ENCODE results near the gene PLXNA2.

DNA sequence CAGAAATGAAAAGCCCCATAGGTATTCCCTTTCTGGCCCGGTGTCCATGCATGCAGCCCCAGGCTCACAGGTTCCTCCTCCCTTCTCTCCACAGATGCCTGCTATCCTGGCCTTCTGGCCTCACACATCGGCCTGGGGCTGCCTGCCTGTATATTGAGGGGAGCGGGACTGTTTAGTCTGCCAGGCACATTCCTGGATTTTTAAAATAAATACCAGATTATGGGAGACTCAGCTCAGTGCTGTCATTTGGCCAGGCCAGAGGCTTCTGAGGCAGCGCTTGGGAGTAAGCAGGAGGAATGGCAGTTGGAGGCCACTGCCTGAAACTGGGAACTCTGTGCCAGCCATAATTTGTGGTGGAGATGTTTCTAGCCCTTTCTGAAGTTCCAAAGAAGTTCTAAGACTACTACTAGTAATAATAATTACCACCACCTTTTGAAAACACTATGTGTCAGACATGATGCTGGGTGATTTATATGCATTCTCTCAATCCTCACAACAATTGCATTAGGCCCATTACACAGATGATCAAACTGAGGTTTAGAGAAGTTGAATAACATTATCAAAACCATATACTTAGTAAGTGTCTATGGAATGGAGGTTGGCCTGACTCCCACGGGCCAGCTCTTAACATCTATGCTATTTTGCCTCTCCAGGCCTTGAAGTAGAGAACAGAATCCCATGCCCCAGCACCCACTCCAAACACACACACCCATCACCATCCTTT, 107.6 kb downstream of the PLXNA2 start:
- TF ChIP-seq, protein P1, sequence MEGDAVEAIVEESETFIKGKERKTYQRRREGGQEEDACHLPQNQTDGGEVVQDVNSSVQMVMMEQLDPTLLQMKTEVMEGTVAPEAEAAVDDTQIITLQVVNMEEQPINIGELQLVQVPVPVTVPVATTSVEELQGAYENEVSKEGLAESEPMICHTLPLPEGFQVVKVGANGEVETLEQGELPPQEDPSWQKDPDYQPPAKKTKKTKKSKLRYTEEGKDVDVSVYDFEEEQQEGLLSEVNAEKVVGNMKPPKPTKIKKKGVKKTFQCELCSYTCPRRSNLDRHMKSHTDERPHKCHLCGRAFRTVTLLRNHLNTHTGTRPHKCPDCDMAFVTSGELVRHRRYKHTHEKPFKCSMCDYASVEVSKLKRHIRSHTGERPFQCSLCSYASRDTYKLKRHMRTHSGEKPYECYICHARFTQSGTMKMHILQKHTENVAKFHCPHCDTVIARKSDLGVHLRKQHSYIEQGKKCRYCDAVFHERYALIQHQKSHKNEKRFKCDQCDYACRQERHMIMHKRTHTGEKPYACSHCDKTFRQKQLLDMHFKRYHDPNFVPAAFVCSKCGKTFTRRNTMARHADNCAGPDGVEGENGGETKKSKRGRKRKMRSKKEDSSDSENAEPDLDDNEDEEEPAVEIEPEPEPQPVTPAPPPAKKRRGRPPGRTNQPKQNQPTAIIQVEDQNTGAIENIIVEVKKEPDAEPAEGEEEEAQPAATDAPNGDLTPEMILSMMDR (conservative IDR thresholded peaks at IDR 0.05; ENCODE audit: low read depth, low read length), result no peak
- TF ChIP-seq POLR2A (IDR thresholded peaks at IDR 0.05; ENCODE audit: low read depth, low read length) (no peak), RFX5 (IDR thresholded peaks at IDR 0.05; ENCODE audit: low read depth, low read length) (no peak), SMC3 (IDR thresholded peaks at IDR 0.05; ENCODE audit: low read depth, low read length) (no peak), RAD21 (IDR thresholded peaks at IDR 0.05; ENCODE audit: low read length) (no peak), MAZ (IDR thresholded peaks at IDR 0.05; ENCODE audit: borderline replicate concordance, low read depth, low read length) (no peak), FOS (IDR thresholded peaks at IDR 0.05; ENCODE audit: low read depth, low read length) (no peak), CEBPB (IDR thresholded peaks at IDR 0.05; ENCODE audit: low read depth, low read length) (no peak), MAFK (IDR thresholded peaks at IDR 0.05; ENCODE audit: low read depth, low read length) (no peak)
